ENCODE results near the gene GRIP1.

GRIP1 gene

DNA sequence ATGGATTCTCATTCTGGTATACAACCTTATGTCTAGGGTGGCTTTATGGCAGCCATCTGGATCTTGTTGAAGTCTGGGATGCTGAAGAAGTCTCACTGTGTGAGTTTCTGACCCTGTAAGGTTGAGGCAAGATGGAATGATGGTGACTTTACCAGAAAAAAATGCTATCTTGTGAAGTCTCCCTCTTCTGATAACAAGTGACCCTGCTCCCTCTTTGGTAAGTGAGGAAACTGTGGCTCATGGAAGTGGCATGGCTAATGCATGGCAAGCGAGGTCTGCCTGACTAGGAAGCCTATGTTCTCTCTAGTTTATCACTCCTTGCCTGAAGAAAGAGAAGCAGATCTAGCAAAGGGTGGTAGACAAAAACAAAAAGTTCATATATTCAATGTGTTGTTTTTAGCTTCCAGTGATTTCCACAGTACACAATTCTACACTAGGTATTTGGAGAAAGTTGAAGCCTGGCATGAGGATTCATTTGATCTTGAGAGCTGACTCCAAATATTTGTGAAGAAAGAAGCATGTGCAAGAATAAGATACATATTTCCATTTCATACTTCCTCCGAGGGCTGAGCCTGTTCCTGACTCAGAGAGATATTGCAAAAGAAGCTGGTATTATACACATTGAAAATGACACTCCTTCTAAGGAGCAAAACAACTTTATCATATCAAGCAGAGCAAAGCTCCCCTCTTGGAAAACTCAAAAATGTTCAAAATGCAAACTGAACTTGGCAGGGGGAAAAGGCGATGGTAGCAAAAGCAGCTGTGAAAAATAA, 313.0 kb downstream of the GRIP1 start:
- no peak for DNase-seq

DNA sequence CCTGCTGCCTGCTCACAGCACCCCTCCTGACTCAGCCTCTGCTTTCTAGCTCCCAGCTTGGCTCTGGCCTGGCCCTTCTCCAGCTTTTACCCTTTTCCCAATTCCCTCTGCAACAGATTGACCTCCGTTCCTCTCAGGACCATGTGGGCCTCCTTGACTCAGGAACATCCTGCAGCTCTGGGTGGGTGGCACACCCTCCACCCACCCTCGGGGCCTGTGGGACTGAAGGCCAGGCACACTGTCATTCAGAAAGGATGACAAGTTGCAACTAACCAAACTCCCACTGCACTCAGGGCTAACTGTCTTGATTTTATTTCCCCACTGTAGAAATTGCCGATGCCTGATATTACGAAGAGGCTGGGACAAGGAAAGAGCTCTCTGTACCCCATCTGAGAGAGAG, 317.2 kb downstream of the GRIP1 start:
- DNase-seq: no peak

DNA sequence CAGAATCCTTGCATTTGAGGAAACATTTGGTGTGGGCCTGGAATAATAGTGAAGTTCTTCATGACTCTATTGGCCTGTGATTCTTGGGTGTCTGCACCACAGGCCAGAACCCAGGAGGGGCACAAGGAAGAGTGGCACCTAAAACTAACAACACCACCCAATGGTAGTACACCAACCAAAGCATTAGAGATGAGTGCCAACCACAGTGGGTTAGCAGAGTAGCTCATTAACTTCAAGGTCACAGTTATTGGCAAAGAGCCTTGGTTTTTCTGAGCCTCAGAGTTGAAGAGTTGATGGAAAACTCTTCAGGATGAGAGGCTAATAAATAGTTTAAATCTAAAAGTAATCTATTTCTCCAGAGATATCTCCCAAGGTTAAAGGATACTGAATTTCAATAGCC, 319.6 kb downstream of the GRIP1 start:
- DNase-seq: no peak

DNA sequence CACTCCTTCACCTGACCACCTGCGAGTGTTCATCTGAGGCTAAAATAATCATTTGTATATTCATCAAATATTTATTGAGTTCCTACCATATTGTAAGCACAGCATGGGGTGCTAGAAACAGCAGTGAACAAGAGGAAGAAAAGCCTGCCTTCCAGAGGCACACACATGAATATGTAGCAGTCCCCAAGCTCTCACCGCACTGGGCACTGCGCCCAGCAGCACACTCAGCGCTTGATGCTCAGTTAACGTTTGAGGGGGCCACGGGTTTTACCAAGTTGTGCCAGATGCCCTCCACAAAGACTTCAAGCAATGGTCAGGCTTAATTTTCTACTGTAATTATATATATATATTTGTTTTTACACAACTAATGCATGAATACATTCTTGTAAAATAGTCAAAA, 324.6 kb downstream of the GRIP1 start:
- DNase-seq: no peak

DNA sequence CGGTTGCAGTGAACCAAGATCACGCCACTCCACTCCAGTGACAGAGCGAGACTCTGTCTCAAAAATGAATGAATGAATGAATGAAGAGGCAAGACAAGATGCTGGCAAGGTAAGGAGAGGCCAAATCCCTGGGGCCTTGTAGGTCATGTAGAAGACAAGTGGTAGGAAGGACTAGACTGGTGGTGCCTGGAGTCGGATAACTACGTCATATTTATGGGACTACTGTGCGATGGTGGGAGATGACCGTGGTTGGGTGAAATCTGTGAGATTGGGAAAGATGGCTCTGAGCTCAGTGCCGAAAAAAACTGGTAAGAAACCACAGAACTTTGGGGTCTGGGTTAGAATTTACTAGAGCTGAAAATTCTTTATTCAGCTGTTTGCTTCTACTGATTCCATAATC, 326.0 kb downstream of the GRIP1 start:
- DNase-seq: no peak

DNA sequence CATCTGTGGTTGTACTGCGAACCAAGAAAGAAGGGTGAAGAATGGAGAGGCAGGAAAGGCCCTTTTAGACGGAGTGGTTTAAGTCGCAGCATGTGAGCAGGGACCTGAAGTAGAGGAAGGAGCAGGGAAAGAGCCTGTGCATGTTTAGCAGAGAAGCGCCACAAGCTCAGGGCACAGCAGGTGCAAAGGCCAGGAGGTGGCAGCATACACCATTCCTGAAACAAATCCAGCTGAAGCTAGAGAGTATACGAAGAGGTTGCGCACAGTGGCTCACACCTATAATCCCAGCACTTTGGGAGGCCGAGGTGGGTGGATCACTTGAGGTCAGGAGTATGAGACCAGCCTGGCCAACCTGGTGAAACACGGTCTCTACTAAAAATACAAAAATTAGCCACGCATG, 326.7 kb downstream of the GRIP1 start:
- DNase-seq: no peak

DNA sequence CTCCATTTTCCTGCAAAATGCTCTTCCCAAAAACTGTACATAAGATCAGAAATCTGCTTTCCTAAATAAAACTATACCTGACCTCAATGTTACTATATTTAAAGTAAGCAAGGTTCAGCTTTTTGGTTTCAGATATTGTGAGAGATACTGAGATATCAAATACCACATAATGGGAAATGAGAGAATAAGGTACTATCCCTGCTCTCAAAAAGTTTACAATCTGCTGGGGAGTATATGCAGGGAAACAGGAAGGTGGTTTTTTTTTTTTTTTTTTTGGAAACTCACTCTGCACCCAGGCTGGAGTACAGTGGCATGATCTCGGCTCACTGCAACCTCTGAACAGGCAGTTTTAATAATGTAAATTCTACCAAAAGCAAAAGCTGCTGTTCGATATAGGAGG, 327.6 kb downstream of the GRIP1 start:
- no peak for DNase-seq

DNA sequence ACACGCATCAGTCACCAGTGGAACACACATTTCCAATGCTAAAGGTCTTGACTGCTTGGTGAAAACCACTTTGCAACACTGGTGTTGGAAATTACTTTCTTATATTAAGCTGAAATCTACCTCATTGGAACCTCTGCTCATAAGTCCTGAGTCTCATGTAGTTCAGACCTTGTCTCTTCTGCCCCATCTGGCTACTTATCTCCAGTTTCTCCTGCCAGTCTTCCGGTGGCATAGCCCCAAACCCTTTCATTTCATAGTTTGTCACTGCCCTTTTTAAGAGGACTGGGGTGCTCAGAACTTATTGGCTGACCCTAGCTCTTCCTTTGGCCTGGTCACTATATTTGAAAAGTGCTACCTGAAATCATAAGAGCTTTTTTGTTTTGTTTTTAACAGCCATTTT, 332.9 kb downstream of the GRIP1 start:
- no peak for DNase-seq

DNA sequence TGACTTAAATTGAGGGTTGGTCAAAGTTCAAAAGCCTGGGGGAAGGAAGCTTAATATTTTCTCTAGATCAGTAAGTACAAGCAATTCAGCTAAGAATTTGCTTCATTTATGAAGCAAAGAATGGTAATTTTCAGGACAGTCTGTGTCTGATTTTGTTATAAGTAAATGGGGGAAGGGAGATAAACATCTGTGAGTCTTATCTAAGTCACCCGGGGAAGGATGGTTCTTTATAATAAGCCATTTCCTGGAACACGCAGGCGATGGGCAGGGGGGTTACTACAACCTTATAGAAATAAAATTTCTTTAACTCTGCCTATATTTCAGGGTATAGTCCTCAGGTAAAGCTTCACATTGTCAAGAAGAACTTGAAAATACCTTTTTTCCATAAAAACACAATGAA, 333.7 kb downstream of the GRIP1 start:
- no peak for DNase-seq

DNA sequence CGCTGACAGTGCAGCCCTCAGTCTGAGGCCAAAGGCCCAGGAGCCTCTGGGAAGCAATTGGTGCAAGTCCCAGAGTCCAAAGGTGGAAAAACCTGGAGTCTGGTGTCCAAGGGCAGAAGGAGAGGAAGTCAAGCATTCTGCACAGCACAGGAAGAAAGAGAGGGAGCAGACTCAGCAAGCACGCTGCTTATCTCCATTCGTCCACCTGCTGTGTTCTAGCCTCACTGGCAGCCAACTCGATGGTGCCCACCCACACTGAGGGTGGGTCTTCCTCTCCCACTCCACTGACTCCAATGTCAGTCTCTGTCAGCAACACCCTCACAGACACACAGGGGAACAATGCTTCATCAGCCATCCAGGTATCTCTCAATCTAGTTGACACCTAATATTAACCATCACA, 337.8 kb downstream of the GRIP1 start:
- DNase-seq: no peak

DNA sequence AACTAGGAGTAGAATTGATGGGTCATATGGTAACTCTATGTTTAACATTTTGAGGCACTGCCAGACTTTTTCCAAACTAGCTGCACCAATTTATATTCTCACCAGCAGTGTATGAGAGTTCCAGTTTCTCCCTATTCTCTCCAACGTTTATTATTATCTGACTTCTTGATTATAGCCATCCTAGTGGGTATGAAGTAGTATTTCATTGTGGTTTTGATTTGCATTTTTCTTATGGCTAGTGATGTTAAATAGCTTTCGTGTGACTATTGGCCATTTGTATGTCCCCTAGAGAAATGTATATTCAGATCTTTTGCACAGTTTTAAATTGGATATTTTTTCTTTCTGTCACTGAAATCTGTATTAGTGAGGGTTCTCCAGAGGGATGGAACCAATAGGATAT, 338.7 kb downstream of the GRIP1 start:
- DNase-seq: no peak

DNA sequence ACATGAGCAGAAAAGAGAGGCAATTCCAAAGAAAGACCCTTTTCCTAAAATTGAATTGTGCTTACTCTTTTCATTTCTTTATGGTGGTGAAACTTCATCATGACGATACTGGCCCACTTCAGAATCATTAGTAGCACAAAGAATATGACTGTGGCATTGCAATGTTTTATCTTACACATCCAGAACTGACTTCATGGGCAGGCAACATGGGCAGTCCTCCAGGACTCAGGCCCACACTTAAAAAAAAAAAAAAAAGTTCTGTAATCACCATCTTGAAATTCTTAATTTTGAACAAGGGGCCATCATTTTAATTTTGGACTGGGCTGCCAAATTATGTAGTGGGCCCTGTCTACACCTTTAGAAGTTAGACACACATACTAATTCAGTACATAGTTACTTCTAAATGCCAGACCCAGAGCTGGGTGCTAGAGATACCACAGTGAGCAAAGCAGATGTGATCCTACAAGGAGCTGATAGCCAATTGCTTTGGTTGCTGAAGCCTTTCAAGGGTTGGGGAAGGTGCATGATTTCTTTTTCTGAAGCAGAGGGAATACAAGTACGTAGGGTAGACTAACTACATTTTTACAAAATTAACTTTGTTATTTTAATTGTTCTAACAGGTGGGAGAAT, 341.4 kb downstream of the GRIP1 start:
- DNase-seq: no peak

DNA sequence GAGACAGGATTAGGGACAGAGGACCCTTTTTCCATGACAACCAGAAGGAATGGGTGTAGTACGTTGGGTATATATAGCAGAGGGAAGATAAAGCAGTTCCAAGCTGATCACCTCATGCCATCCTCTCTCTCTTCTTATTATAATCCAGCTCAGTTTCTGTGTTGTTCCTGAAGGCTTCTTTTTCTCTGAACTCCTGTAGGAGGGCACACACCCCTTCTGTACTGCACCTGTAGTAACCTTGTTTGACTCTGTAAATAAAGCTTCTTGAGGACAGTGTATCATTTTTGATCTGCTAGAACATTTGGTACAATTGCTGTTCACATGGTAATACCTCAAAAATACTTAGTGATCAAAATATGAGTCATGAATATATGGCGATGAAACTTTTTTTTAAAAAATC, 343.1 kb downstream of the GRIP1 start:
- DNase-seq: no peak

DNA sequence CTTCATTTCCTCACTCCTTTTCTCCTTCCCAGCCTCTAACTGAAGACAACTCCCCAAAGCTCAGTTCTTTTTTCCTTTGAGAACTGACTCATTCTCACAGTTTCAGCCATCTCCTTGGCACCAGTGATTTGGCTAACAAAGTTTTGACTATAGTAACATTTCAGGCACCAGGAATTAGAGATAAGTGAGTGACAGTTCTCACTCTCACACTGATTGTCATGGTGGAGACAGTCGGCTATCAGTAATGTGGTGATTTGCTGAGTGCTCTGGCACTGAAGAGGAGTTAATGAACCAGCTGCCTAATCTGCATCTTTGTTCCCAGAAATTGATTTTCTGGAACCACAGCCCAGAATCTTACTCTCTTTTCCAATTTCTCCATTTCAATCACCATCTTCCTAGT, 347.1 kb downstream of the GRIP1 start:
- no peak for DNase-seq

DNA sequence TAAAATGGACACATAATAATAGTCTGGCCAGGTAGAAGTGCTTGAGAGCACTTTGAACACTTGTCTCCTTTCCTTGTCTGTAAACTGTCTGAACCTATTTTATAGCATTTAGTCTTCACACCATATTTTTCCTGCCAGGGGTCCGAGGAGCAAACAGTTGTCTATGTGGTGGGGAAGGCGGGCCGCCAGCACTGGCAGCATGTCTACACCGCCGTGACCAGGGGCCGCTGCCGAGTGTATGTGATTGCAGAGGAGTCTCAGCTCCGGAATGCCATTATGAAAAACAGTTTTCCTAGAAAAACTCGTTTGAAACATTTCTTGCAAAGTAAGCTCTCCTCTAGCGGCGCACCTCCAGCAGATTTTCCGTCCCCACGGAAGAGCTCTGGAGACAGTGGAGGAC, 347.9 kb downstream of the GRIP1 start:
- DNase-seq: no peak

DNA sequence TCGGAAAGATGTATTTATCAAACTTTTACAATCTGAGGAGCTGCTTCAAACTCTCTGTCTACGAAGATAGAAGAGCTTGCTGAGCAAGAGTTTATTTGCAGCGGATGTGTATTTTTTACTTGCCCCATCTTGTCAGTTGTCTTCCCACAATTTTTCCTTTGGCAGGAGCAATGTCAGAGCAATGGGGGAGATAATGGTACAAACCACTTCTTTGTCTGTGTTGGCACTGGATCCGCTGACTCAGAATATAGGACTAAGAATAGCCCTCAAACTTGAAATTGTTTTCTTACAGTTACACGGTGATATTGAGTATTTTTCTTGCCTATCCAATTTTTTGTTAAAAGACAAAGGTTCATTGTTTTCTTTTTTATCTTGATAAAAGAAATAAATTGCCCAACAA, 348.9 kb downstream of the GRIP1 start:
- DNase-seq: no peak

DNA sequence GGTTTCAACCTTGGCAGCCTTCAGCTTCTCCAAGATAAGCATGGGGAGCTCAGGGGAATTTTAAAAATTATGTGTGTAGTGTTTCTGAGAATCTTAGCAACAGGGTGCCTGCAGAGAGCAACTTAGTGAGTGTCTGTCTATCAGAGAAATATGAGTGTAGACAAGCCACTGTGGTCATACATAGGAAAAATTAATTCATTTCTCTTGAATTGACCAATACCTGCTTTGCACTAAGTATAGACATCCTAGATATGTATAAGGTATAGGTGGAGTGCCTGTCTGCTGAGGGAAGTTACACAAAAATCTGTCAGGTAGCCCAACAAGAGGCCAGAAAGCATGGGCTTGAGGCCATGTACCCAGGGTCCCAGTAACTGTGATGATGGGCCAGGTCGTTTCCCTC, 355.9 kb downstream of the GRIP1 start:
- DNase-seq: no peak

DNA sequence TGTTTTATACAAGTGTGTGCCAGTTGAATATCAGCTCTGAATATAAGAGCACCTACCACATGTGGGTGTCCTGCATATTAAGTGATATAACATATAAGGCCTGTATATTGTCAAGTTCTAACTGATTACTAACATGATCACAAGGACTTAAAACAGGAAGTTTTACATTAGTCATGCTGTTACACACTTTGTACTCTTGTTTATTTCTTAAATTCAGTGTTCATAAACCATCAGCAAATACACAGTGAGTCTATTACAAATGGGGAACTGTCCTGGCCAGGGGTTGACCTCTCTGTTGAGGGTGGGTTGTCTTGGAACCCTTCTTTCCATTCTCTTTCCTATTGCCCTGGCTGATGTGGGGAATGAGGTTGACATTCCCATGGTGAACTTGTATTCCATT, 357.4 kb downstream of the GRIP1 start:
- DNase-seq: no peak

DNA sequence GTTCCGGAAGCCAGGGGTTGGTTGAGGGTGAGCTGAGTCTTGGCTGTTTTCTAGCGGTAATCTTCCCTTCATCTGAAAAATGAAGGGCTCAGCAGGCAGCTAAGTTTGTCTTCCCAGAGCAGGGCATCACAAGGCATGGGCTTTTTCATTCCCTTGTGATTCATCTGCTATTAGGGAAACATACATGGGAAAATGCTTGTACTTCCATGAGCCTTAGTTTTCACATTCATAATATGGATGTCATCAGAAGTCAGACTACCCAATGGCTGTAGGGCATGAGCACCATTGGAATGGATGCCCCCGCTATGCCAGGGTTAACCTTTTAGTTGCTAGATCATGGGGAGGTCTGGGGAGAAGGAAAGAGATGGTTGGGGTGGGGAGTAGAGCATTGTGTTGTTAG, 357.9 kb downstream of the GRIP1 start:
- DNase-seq: no peak

DNA sequence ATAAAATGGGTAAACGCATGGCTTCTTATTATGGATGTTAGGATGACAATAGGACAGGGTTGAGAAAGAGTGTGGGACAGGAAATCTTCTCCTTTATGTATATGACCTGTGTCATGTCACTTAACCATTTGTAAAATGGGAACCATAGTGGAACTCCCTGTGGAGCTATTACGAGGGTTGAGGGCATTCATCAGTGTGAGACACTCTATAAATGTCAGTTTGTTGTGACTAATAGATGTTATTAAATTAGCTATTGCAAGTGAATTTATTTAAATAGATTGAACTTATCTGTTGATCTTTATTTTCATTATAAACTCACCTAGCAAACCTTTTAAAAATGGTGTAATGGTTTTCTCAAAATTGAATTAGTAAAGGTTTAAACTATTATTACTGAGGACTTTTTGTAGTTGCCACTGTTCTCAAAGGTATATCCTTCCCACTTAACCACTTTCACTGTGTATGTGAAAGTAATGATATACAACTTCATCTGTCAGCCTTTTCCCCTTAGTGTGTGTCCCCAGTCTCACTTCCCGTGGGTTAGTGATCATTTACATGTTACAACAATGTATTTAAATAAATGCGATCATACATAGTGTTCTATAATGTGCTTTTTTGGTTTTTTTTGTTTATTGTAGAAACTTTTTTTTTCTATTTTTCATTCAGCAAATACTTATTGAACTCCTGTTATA, 359.5 kb downstream of the GRIP1 start:
- DNase-seq: no peak

DNA sequence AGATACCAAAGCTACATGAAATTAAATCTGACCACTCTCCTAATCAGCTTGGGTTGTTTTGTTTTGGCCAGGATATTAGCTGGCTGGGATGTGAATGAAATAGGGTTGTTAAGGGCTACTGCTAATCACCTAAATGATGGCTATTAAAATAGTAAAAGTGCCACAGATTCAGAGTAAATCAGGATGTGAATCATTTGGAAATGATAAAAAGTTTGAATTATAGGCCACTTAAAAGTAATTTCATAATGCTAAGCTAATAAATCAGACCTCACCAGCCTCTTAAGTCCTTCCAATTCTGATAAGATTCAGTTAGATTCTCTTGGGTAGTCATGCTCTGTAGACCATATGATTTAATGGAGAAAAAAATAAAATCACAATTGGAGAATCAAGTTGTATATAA, 364.6 kb downstream of the GRIP1 start:
- no peak for DNase-seq

DNA sequence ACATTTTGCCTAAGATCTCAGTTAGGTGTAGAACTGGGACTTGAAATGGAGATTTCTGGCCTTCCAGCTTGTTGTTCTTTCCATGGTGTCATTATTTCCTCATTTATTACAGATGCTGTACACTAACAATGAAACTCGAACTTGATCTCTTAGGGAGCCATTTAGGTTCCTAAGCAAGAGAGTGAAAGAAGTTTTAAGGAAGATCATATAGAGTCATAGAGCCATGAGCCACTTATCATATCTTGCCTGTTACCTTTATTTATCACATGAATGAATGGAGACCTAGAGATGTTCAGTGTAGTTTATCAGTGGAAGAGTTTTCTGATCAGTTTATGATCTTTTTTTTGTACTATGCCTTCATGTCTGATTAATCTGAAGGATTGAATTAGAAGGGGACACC, 366.7 kb downstream of the GRIP1 start:
- DNase-seq: no peak

DNA sequence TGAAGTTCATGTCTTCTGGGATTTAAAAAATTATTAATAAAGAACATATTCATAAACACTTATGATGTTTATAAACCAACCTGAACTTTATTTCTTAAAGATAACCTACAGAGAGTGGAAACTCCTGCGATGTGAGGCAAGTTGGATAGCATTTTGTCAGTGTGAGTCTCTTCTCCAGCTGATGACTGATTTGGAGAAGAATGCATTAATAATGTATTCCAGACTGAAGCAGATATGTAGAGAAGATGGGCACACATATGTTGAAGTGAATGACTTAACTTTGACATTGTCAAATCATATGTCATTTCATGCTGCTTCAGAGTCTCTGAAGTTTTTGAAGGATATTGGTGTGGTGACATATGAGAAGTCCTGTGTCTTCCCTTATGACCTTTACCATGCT, 369.3 kb downstream of the GRIP1 start:
- DNase-seq: no peak

DNA sequence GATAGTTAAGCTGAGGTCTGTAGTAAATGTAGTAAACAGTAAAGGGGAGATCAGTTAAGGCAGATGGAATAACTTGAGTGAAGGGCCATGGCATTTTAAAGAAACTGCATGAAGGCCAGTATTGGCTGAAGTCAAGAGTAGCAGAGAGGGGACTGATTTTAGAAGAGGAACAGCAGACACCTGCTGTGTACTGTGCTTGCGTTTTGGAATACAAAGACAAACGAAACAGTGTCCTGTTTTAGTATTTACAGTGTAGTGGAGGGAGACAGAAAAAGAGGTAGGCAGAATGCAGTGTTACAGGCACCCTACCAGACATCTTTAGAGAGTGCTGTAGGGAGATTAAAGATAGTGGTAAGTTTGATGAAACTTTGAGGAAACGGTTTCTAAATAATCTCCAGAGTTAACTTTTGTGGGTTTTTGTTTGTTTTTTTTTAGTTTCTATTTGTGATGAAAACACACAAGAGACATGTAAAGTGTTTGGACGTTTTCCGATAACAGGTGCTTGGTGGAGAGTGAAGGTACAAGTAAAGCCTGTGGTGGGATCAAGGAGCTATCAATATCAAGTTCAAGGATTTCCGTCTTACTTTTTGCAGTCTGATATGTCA, 374.5 kb downstream of the GRIP1 start:
- DNase-seq: no peak
